ENCODE measurements around the gene ACTN2.

Gene ACTN2

DNA sequence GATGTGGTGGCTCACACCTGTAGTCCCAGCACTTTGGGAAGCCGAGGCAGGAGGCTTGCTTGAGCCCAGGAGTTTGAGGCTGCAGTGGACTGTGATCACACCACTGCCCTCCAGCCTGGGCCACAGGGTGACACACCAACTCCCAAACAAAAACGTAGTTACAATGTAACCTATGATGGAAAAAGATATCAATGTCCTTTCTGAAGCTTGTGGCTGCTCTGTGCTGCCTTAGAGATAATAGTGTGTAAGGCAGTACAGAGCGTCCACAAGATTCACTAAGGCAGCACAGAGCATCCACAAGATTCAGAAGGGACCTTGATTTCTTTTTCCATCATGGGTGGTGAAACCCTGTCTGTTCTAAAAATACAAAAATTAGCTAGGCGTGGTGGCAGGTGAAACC lies 42.5 kb downstream of the ACTN2 start:
- TF ChIP-seq ISL1 (CRISPR knock-in tag; IDR thresholded peaks at IDR 0.05), result no peak
- TF ChIP-seq ZC3H10 (CRISPR knock-in tag; IDR thresholded peaks at IDR 0.05), result no peak
- TF ChIP-seq ZNF565 (CRISPR knock-in tag; conservative IDR thresholded peaks at IDR 0.05; ENCODE audit: low read depth), result no peak
- TF ChIP-seq TOX (CRISPR knock-in tag; IDR thresholded peaks at IDR 0.05; ENCODE audit: borderline replicate concordance), result no peak
- ATAC-seq, result no peak

- no peak for TF ChIP-seq BACH2 (CRISPR knock-in tag; IDR thresholded peaks at IDR 0.05; ENCODE audit: borderline replicate concordance)
- TF ChIP-seq, protein P1, sequence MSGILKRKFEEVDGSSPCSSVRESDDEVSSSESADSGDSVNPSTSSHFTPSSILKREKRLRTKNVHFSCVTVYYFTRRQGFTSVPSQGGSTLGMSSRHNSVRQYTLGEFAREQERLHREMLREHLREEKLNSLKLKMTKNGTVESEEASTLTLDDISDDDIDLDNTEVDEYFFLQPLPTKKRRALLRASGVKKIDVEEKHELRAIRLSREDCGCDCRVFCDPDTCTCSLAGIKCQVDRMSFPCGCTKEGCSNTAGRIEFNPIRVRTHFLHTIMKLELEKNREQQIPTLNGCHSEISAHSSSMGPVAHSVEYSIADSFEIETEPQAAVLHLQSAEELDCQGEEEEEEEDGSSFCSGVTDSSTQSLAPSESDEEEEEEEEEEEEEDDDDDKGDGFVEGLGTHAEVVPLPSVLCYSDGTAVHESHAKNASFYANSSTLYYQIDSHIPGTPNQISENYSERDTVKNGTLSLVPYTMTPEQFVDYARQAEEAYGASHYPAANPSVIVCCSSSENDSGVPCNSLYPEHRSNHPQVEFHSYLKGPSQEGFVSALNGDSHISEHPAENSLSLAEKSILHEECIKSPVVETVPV (CRISPR knock-in tag; IDR thresholded peaks at IDR 0.05), result no peak
- ATAC-seq, result no peak
These were observed 47.4 kb downstream of the ACTN2 start for GRCh38 chr1:236733653-236734052.

DNA sequence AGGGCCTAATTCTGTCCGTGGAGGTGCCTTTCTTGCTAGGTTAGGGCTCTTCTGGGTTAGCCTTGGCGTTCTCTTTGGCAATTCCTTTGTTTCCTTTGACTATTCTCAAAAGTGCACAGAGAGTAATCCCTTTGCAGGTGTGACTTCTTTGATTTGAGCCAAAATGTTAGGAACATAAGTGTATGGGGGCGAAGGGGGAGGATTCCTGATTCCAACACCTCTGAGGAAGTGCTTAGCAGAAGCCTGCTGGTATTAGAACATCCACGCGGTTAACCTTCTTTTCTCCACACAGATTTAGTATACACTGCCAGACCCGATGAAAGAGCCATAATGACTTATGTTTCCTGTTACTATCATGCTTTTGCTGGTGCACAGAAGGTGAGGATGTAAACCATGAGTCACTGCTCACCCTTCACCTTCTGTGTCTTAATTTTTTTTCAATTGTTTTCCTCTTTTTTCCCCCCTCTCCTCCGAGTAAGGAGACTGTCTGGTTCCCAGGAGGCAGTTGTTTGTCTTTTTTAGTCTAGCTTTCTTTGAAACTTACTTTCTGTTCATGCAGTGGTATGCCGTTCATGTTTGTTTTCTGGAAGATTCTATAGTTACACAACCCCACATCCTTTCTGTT lies 48.0 kb downstream of the ACTN2 start:
- TF ChIP-seq OSR1 (CRISPR knock-in tag; IDR thresholded peaks at IDR 0.05) (no peak), TCF4 (CRISPR knock-in tag; IDR thresholded peaks at IDR 0.05; ENCODE audit: borderline replicate concordance) (no peak), GLIS3 (CRISPR knock-in tag; IDR thresholded peaks at IDR 0.05) (no peak), BACH2 (CRISPR knock-in tag; IDR thresholded peaks at IDR 0.05; ENCODE audit: borderline replicate concordance) (no peak), RARB (CRISPR knock-in tag; IDR thresholded peaks at IDR 0.05) (no peak), ZFP3 (CRISPR knock-in tag; IDR thresholded peaks at IDR 0.05) (no peak), ZC3H10 (CRISPR knock-in tag; IDR thresholded peaks at IDR 0.05) (no peak)
- TF ChIP-seq, protein P1 (CRISPR knock-in tag; IDR thresholded peaks at IDR 0.05), result no peak
- ATAC-seq, result no peak

- TF ChIP-seq ZNF565 (CRISPR knock-in tag; conservative IDR thresholded peaks at IDR 0.05; ENCODE audit: low read depth), result no peak
- TF ChIP-seq, protein P1 (CRISPR knock-in tag; IDR thresholded peaks at IDR 0.05), result no peak
- no peak for TF ChIP-seq TOX (CRISPR knock-in tag; IDR thresholded peaks at IDR 0.05; ENCODE audit: borderline replicate concordance)
- TF ChIP-seq, protein P2, sequence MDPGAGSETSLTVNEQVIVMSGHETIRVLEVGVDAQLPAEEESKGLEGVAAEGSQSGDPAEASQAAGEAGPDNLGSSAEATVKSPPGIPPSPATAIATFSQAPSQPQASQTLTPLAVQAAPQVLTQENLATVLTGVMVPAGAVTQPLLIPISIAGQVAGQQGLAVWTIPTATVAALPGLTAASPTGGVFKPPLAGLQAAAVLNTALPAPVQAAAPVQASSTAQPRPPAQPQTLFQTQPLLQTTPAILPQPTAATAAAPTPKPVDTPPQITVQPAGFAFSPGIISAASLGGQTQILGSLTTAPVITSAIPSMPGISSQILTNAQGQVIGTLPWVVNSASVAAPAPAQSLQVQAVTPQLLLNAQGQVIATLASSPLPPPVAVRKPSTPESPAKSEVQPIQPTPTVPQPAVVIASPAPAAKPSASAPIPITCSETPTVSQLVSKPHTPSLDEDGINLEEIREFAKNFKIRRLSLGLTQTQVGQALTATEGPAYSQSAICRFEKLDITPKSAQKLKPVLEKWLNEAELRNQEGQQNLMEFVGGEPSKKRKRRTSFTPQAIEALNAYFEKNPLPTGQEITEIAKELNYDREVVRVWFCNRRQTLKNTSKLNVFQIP (CRISPR knock-in tag; IDR thresholded peaks at IDR 0.05; ENCODE audit: borderline replicate concordance, low read depth), result no peak
- TF ChIP-seq BACH2 (CRISPR knock-in tag; IDR thresholded peaks at IDR 0.05; ENCODE audit: borderline replicate concordance), result no peak
- no peak for TF ChIP-seq CREB5 (CRISPR knock-in tag; IDR thresholded peaks at IDR 0.05; ENCODE audit: low read depth)
- no peak for TF ChIP-seq GLIS3 (CRISPR knock-in tag; IDR thresholded peaks at IDR 0.05)
- no peak for TF ChIP-seq PATZ1 (CRISPR knock-in tag; IDR thresholded peaks at IDR 0.05; ENCODE audit: borderline replicate concordance)
- TF ChIP-seq TCF4 (CRISPR knock-in tag; IDR thresholded peaks at IDR 0.05; ENCODE audit: borderline replicate concordance), result no peak
- no peak for TF ChIP-seq ZNF70 (CRISPR knock-in tag; IDR thresholded peaks at IDR 0.05)
- TF ChIP-seq ARNTL (CRISPR knock-in tag; IDR thresholded peaks at IDR 0.05; ENCODE audit: borderline replicate concordance, low read depth), result no peak
- no peak for ATAC-seq
These were observed 50.5 kb downstream of the ACTN2 start for GRCh38 chr1:236736761-236737160.
